OCI-LY1 (cell line): ENCODE data around the gene ARHGAP21.

Experiments used
- H2AFZ ChIP-seq: fragments of 200-600 bp; sonication (generic), shearing (Covaris generic); 2 replicates; pipeline ENCODE4 v1.6.0; 2014; ENCODE audit warnings: antibody characterized with exemption, mild to moderate bottlenecking, low read length
- H3F3A ChIP-seq: fragments of 200-600 bp; sonication (generic), shearing (Covaris generic); 2 replicates; pipeline ENCODE4 v1.6.0; 2014; ENCODE audit warnings: mild to moderate bottlenecking, antibody characterized with exemption, low read length, moderate library complexity; ENCODE audit not compliant: insufficient read depth
- H3K27ac ChIP-seq: fragments of 200-600 bp; sonication (generic); 2 replicates; pipeline ENCODE4 v1.5.1; 2014; ENCODE audit warnings: low read length, mixed run types, mild to moderate bottlenecking, low read depth; ENCODE audit not compliant: poor library complexity, severe bottlenecking
- H3K27me3 ChIP-seq: fragments of 200-600 bp; sonication (generic); 2 replicates; pipeline ENCODE4 v1.6.0; 2014; ENCODE audit warnings: antibody characterized with exemption, mild to moderate bottlenecking, low read length, moderate library complexity; ENCODE audit not compliant: insufficient read depth
- H3K36me3 ChIP-seq: fragments of 200-600 bp; sonication (generic); 2 replicates; pipeline ENCODE4 v1.6.1; 2014; ENCODE audit warnings: mild to moderate bottlenecking, antibody characterized with exemption, low read length, moderate library complexity, mixed read lengths; ENCODE audit not compliant: insufficient read depth
- H3K4me1 ChIP-seq: fragments of 200-600 bp; sonication (generic); 2 replicates; pipeline ENCODE4 v1.5.1; 2014; ENCODE audit warnings: mild to moderate bottlenecking, low read length, moderate library complexity; ENCODE audit not compliant: insufficient read depth, severe bottlenecking
- H3K4me2 ChIP-seq: fragments of 200-600 bp; sonication (generic), shearing (Covaris generic); 2 replicates; pipeline ENCODE4 v1.6.1; 2014; ENCODE audit warnings: low read length
- H3K4me3 ChIP-seq: fragments of 200-600 bp; sonication (generic); 2 replicates; pipeline ENCODE4 v1.5.1; 2014; ENCODE audit warnings: low read length, low read depth, mild to moderate bottlenecking, mixed read lengths; ENCODE audit not compliant: poor library complexity, severe bottlenecking
- H3K79me2 ChIP-seq: fragments of 200-600 bp; shearing (Covaris generic); 2 replicates; pipeline ENCODE4 v1.6.1; 2016; ENCODE audit warnings: mixed run types, low read length, mixed read lengths; ENCODE audit not compliant: insufficient read depth
- H3K9ac ChIP-seq: fragments of 200-600 bp; sonication (generic), shearing (Covaris generic); 2 replicates; pipeline ENCODE4 v1.6.1; 2014; ENCODE audit warnings: mild to moderate bottlenecking, low read length, mixed read lengths
- H3K9me2 ChIP-seq: fragments of 200-600 bp; sonication (generic), shearing (Covaris generic); 2 replicates; pipeline ENCODE4 v1.6.1; 2014; ENCODE audit warnings: low read depth, mild to moderate bottlenecking, low read length, mixed read lengths
- H3K9me3 ChIP-seq: fragments of 200-600 bp; shearing (Covaris generic); 2 replicates; pipeline ENCODE4 v1.6.1; 2014; ENCODE audit warnings: low read length, mixed read lengths
- H4K20me1 ChIP-seq: fragments of 200-600 bp; sonication (generic), shearing (Covaris generic); 2 replicates; pipeline ENCODE4 v1.6.0; 2016; ENCODE audit warnings: mild to moderate bottlenecking, low read length; ENCODE audit not compliant: insufficient read depth
- CTCF ChIP-seq: fragments of 200-600 bp; sonication (generic), shearing (Covaris generic); IDR thresholded peaks from 2 replicates; pipeline ENCODE4 v1.5.1; 2017; ENCODE audit warnings: mild to moderate bottlenecking, antibody characterized with exemption, low read length, moderate library complexity, mixed read lengths
- EZH2 ChIP-seq: fragments of 200-600 bp; sonication (generic), shearing (Covaris generic); IDR thresholded peaks from 2 replicates; pipeline ENCODE4 v1.8.0; 2017; ENCODE audit warnings: borderline replicate concordance, mixed run types, mild to moderate bottlenecking, antibody characterized with exemption, low read length, moderate library complexity, mixed read lengths

The ARHGAP21 gene

GRCh38 chr10:24706479-24707118 lies 17.1 kb downstream of the ARHGAP21 start:
- TF ChIP-seq EZH2 (no peak), CTCF (no peak)
- Histone ChIP-seq H3F3A (no peaks in the 10 kb centered on the region), H4K20me1 (no peaks in the 10 kb centered on the region), H3K4me1 (no peaks in the 10 kb centered on the region), H3K4me3 (no peak overlapping the region), H3K9ac (no peak overlapping the region), H3K27ac (no peak overlapping the region), H3K27me3 (no peaks in the 10 kb centered on the region), H3K4me2 (no peak overlapping the region), H3K9me2 (no peaks in the 10 kb centered on the region), H3K9me3 (no peaks in the 10 kb centered on the region), H3K79me2 (no peaks in the 10 kb centered on the region), H3K36me3 (no peaks in the 10 kb centered on the region), H2AFZ (no peak overlapping the region)

GRCh38 chr10:24703700-24704099 lies 20.0 kb downstream of the ARHGAP21 start:
- no peak overlapping the region for H2AFZ ChIP-seq
- H3K4me1 ChIP-seq, result no peaks in the 10 kb centered on the region
- H3K36me3 ChIP-seq, result no peaks in the 10 kb centered on the region
- no peaks in the 10 kb centered on the region for H3K27me3 ChIP-seq
- H3K9me2 ChIP-seq, result no peaks in the 10 kb centered on the region
- no peaks in the 10 kb centered on the region for H3K79me2 ChIP-seq
- H3K27ac ChIP-seq, result no peak overlapping the region
- no peak for TF ChIP-seq EZH2
- no peak for TF ChIP-seq CTCF
- H3K4me2 ChIP-seq, result no peak overlapping the region
- H3K9ac ChIP-seq, result no peak overlapping the region
- no peaks in the 10 kb centered on the region for H3K9me3 ChIP-seq
- no peak overlapping the region for H3K4me3 ChIP-seq
- no peaks in the 10 kb centered on the region for H4K20me1 ChIP-seq
- no peaks in the 10 kb centered on the region for H3F3A ChIP-seq

- Histone ChIP-seq H3K27me3 (no peaks in the 10 kb centered on the region), H3K27ac (no peak overlapping the region), H3K36me3 (no peaks in the 10 kb centered on the region), H3K9me2 (no peaks in the 10 kb centered on the region), H3K9ac (no peak overlapping the region), H3F3A (no peaks in the 10 kb centered on the region), H3K79me2 (no peaks in the 10 kb centered on the region), H3K4me1 (no peaks in the 10 kb centered on the region), H4K20me1 (no peaks in the 10 kb centered on the region), H2AFZ (no peak overlapping the region), H3K4me2 (no peak overlapping the region), H3K4me3 (no peak overlapping the region), H3K9me3 (no peaks in the 10 kb centered on the region)
- no peak for TF ChIP-seq EZH2
- TF ChIP-seq CTCF, result no peak
Measured at GRCh38 chr10:24701447-24701846, 22.2 kb downstream of the ARHGAP21 start.
